Measurements from ENCODE around the gene B9D1.

DNA sequence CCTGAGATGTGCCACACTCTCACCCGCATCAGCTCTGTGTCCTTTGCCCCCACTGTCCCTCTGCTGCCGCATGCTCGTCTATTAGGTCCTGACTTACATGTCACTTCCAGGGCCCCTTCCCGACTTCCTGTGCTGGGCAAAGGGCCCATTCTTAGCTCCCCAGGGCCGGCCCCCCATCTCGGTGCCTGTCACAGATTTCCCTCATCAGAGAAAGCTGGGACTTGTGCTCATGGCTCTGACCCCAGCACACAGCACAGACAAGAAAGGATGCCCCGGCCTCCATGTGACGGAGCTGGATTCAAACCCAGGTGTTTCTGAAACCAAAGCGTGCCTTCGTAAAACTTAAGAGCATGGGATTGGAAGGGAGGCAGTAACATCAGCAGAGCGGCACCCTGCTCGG is 9.9 kb upstream of the B9D1 start:
- TF ChIP-seq CTCF (IDR thresholded peaks at IDR 0.05) (no peak), POLR2A (IDR thresholded peaks at IDR 0.05) (no peak)
